KMS-11 (cell line): ENCODE measurements around the gene ITGA8.

Source experiments
- H2AFZ ChIP-seq: fragments of 200-600 bp; sonication (generic); 2 replicates; pipeline ENCODE4 v1.6.1; 2016; ENCODE audit warnings: antibody characterized with exemption, mixed run types, low read depth
- H3K27ac ChIP-seq: fragments of 200-600 bp; sonication (generic); 2 replicates; pipeline ENCODE4 v1.6.1; 2016; ENCODE audit warnings: mild to moderate bottlenecking, mixed run types
- H3K27me3 ChIP-seq: fragments of 200-600 bp; sonication (generic); 2 replicates; pipeline ENCODE4 v1.6.1; 2017; ENCODE audit warnings: mild to moderate bottlenecking, low read depth, mixed run types, moderate library complexity; ENCODE audit not compliant: insufficient read depth
- H3K36me3 ChIP-seq: fragments of 200-600 bp; sonication (generic); 2 replicates; pipeline ENCODE4 v1.6.1; 2017; ENCODE audit warnings: mild to moderate bottlenecking, mixed run types; ENCODE audit not compliant: insufficient read depth
- H3K4me1 ChIP-seq: fragments of 200-600 bp; sonication (generic); 2 replicates; pipeline ENCODE4 v1.6.1; 2016; ENCODE audit warnings: mild to moderate bottlenecking, low read depth, mixed run types; ENCODE audit not compliant: poor library complexity, severe bottlenecking
- H3K4me2 ChIP-seq: fragments of 200-600 bp; sonication (generic); 2 replicates; pipeline ENCODE4 v1.7.0; 2016; ENCODE audit warnings: mild to moderate bottlenecking, mixed run types
- H3K4me3 ChIP-seq: fragments of 200-600 bp; sonication (generic); IDR thresholded peaks from 2 replicates; pipeline ENCODE4 v1.6.1; 2017; ENCODE audit warnings: low read depth, low read length, mixed read lengths; ENCODE audit not compliant: insufficient read depth
- H3K79me2 ChIP-seq: fragments of 200-600 bp; sonication (generic); 2 replicates; pipeline ENCODE4 v1.6.1; 2016; ENCODE audit warnings: low read depth, mixed run types; ENCODE audit not compliant: insufficient read depth
- H3K9ac ChIP-seq: fragments of 200-600 bp; sonication (generic); 2 replicates; pipeline ENCODE4 v1.6.1; 2016; ENCODE audit warnings: mild to moderate bottlenecking, mixed run types
- H4K20me1 ChIP-seq: fragments of 200-600 bp; sonication (generic); 2 replicates; pipeline ENCODE4 v1.6.1; 2016; ENCODE audit warnings: mild to moderate bottlenecking, mixed run types; ENCODE audit not compliant: insufficient read depth
- CTCF ChIP-seq: fragments of 200-600 bp; sonication (generic); conservative IDR thresholded peaks from 2 replicates; pipeline ENCODE4 v1.6.1; 2017; ENCODE audit warnings: low read depth, mild to moderate bottlenecking, antibody characterized with exemption, low read length, moderate library complexity, mixed read lengths

The ITGA8 gene

DNA sequence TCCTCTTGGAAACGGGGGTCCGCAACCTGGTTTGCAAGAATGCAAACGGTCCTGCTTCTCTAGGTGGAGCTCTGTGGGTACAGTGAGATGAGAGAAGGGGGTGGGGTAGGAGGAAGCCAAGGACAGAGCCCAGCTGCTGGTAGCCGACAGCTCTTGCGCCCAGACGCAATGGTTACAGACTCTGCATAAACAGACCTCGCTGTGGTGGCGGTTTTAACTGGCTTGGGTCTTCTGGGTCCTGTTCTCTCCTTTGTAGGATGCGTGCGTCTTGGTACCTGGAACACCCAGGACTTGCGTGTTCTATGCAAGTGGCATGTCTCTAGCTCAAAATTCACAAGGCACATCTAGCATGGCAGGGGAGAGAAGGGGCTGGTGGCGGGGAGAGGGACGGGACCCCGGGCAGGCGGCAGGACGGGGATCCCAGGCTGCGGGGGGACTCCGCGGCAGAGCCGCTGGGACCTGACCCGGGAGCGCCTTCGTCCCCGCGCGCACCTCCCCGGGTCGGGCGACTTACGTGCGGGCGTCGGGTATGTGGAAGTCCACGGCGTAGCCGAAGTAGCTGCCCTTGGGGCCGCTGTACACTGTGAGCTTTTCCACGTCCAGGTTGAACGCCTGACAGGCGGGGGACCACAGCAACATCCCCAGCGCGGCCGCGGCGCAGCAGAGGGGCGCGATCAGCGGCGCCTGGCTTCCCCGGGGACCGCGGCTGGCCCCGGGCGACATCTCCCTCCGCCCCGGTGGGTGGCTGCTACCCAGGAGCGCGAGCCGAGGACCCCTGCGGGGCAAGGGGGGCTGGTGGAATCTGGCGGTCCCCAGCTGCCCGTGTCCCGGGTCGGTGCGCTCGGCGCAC is 448 bp downstream of the ITGA8 start:
- H4K20me1 ChIP-seq, result no peaks in the 10 kb centered on the region
- H3K4me1 ChIP-seq, result peaks cover 3% of the 10 kb centered on the region
- H3K27me3 ChIP-seq, result peaks cover 9% of the 10 kb centered on the region; the same call in 1 of the 2 replicates
- peak overlapping the region; percentile 23 for H3K4me3 ChIP-seq
- peak overlapping the region; percentile 64 for H2AFZ ChIP-seq
- H3K79me2 ChIP-seq, result no peaks in the 10 kb centered on the region
- no peak for TF ChIP-seq CTCF
- H3K4me2 ChIP-seq, result peak overlapping the region; percentile 67
- H3K9ac ChIP-seq, result no peak overlapping the region
- no peaks in the 10 kb centered on the region for H3K36me3 ChIP-seq
- H3K27ac ChIP-seq, result no peak overlapping the region

DNA sequence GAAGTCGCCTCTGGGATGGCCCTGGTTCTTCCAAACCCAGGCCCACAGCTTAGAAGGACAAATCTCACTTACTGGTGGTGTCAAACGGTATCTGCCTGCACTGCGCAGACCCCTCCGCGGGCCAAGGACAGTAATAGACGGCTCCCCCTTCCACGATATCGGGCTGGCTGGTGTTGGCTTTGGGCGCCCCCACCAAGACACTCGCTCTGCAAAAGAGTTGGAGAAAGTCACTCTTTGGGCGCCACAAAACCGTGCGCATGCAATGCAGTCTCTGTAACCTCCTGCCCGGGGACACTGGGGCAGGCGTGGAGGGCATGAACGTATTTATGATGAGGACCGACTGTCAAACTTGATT is 1.1 kb downstream of the ITGA8 start:
- H3K36me3 ChIP-seq, result no peaks in the 10 kb centered on the region
- H3K4me1 ChIP-seq, result peaks cover 3% of the 10 kb centered on the region
- H4K20me1 ChIP-seq, result no peaks in the 10 kb centered on the region
- no peak overlapping the region for H3K4me3 ChIP-seq
- H3K9ac ChIP-seq, result no peak overlapping the region
- no peak overlapping the region for H3K4me2 ChIP-seq
- no peaks in the 10 kb centered on the region for H3K79me2 ChIP-seq
- TF ChIP-seq CTCF, result no peak
- H3K27ac ChIP-seq, result no peak overlapping the region
- H2AFZ ChIP-seq, result peak overlapping the region; percentile 64; the same call in 1 of the 2 replicates
- peaks cover 9% of the 10 kb centered on the region; the same call in 1 of the 2 replicates for H3K27me3 ChIP-seq

- no peak overlapping the region for H3K4me2 ChIP-seq
- H3K4me3 ChIP-seq, result no peak overlapping the region
- no peaks in the 10 kb centered on the region for H3K36me3 ChIP-seq
- H3K9ac ChIP-seq, result no peak overlapping the region
- TF ChIP-seq CTCF, result peak; percentile 62
- no peak overlapping the region for H3K27ac ChIP-seq
- H4K20me1 ChIP-seq, result no peaks in the 10 kb centered on the region
- H3K79me2 ChIP-seq, result no peaks in the 10 kb centered on the region
- no peak overlapping the region for H2AFZ ChIP-seq
- H3K4me1 ChIP-seq, result peaks cover 3% of the 10 kb centered on the region
- peaks cover 9% of the 10 kb centered on the region; the same call in 1 of the 2 replicates for H3K27me3 ChIP-seq
Observed at GRCh38 chr10:15715619-15716227, 4.0 kb downstream of the ITGA8 start.

DNA sequence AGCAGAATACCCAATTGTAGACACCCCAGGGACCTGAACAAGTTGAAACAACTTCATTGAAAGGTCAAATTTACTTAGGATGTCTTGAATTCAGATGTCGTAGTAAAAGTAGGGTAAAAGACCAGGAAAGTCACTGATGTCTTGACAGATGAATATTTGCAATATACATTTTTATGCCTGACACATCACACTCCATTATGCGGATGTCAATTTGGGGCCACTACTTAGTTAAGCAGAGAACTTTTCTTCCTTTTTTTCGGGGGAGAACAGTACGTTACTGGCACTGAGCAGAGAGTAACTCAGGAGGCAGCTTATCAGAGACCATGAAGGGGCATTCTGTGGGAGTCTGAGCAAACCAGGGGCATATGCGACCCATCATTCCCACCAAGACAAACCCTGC is 4.9 kb downstream of the ITGA8 start:
- H3K9ac ChIP-seq, result no peak overlapping the region
- no peaks in the 10 kb centered on the region for H3K4me1 ChIP-seq
- H3K36me3 ChIP-seq, result no peaks in the 10 kb centered on the region
- no peak overlapping the region for H3K27ac ChIP-seq
- H3K79me2 ChIP-seq, result no peaks in the 10 kb centered on the region
- TF ChIP-seq CTCF, result no peak
- no peaks in the 10 kb centered on the region for H4K20me1 ChIP-seq
- no peak overlapping the region for H3K4me2 ChIP-seq
- no peak overlapping the region for H3K4me3 ChIP-seq
- no peak overlapping the region for H2AFZ ChIP-seq
- peaks cover 9% of the 10 kb centered on the region; the same call in 1 of the 2 replicates for H3K27me3 ChIP-seq
